K562 (cell line): ENCODE data around the gene AZU1. TPM values are rescaled to one million over a fixed set of nuclear protein-coding genes. Genes with fewer than 3 reads are reported as not detected.

ENCODE experiments used
- ARHGAP35 ChIP-seq: fragments of 450-650 bp; IDR thresholded peaks from 2 replicates; pipeline ENCODE4 v1.6.1; 2018; ENCODE audit not compliant: partially characterized antibody
- CBX1 ChIP-seq: sonication (generic); IDR thresholded peaks from 2 replicates; pipeline ENCODE4 v1.6.1; 2016; ENCODE audit warnings: antibody characterized with exemption, low read depth, mild to moderate bottlenecking
- CBX5 ChIP-seq: IDR thresholded peaks from 2 replicates; pipeline ENCODE4 v1.6.1; 2014; ENCODE audit warnings: low read depth, borderline replicate concordance
- FOXK1 ChIP-seq: sonication (generic); formaldehyde crosslinking; IDR thresholded peaks from 2 replicates; pipeline ENCODE4 v1.8.0; 2022; ENCODE audit warnings: missing genetic modification reagents, mild to moderate bottlenecking, borderline replicate concordance
- KLF6 ChIP-seq: fragments of 250-450 bp; sonication (Bioruptor Pico); IDR thresholded peaks from 2 replicates; pipeline ENCODE4 v1.4.0; 2020; ENCODE audit warnings: mild to moderate bottlenecking, moderate library complexity, borderline replicate concordance
- MCM3 ChIP-seq: fragments of 450-650 bp; IDR thresholded peaks from 2 replicates; pipeline ENCODE4 v1.6.1; 2016
- MED1 ChIP-seq: sonication (generic); formaldehyde crosslinking; IDR thresholded peaks from 2 replicates; pipeline ENCODE4 v1.8.1; 2023; ENCODE audit warnings: missing genetic modification reagents, borderline replicate concordance
- MLLT1 ChIP-seq, 2 experiments: fragments of 450-650 bp; IDR thresholded peaks; 2 replicates each; pipeline ENCODE4 v1.6.1; 2016
- MXI1 ChIP-seq: IDR thresholded peaks from 2 replicates; pipeline ENCODE4 v1.6.1; 2011; ENCODE audit warnings: low read depth, mild to moderate bottlenecking, improper control_type of control experiment, low read length
- NCOA6 ChIP-seq: fragments of 450-650 bp; IDR thresholded peaks from 2 replicates; pipeline ENCODE4 v1.6.1; 2017; ENCODE audit warnings: mild to moderate bottlenecking
- NFE2L1 ChIP-seq: fragments of 450-650 bp; IDR thresholded peaks from 2 replicates; pipeline ENCODE4 v1.6.1; 2016; ENCODE audit warnings: missing genetic modification characterization, low read depth, mild to moderate bottlenecking, missing compliant biosample characterization, moderate library complexity, borderline replicate concordance
- NFRKB ChIP-seq: fragments of 450-650 bp; IDR thresholded peaks from 2 replicates; pipeline ENCODE4 v1.6.1; 2016; ENCODE audit warnings: low read depth
- SMARCB1 ChIP-seq: IDR thresholded peaks from 2 replicates; pipeline ENCODE4 v1.6.1; 2011; ENCODE audit warnings: improper control_type of control experiment, low read depth; ENCODE audit not compliant: insufficient read length
- ZHX1 ChIP-seq: fragments of 150-350 bp; conservative IDR thresholded peaks from 2 replicates; pipeline ENCODE4 v1.6.1; 2014; ENCODE audit warnings: low read length
- ZNF146 ChIP-seq: IDR thresholded peaks from one replicate; pipeline ENCODE4 v1.6.1; 2018; ENCODE audit warnings: missing compliant biosample characterization; ENCODE audit not compliant: unreplicated experiment
- polyA plus RNA-seq, 8 experiments: library from polyadenylated mRNA; depleted of rRNA in 4 of 8; stranded (reverse) in 5 of 8; unstranded in 3 of 8; fragments of >200 nt; fragmentation: Nextera tagmentation in 2 of 8; fragmentation: Illumina TruSeq in 1 of 8; extraction: Ambion mirVana in 2 of 8; extraction: Trizol in 1 of 8; gene quantifications; 2 replicates each; pipeline versions ENCODE4 v1.2.1 to v1.2.3, GENCODE V29; 2011 to 2014; ENCODE audit warnings: inconsistent platforms in 1 of 8, missing spikeins in 1 of 8
- total RNA-seq, 7 experiments: library from RNA; depleted of rRNA in 6 of 7; stranded (reverse); fragments of >200 nt in 6 of 7; fragmentation: Illumina TruSeq in 2 of 7; extraction: Trizol in 2 of 7; gene quantifications; 2 replicates each; pipeline versions ENCODE4 v1.2.1 to v1.2.3, GENCODE V29; 2011 to 2021; ENCODE audit warnings: low replicate concordance in 1 of 7
- TF ChIP-seq, protein P1 (sequence below), 3 experiments: IDR thresholded peaks in 2 of 3; conservative IDR thresholded peaks in 1 of 3; 2 replicates each; pipeline ENCODE4 v1.5.1; 2011 to 2012; ENCODE audit warnings: low read length in 3 of 3, mild to moderate bottlenecking in 3 of 3, control low read depth in 2 of 3, improper control_type of control experiment in 1 of 3, inconsistent platforms in 1 of 3, low read depth in 1 of 3, mixed read lengths in 1 of 3, moderate library complexity in 1 of 3; ENCODE audit not compliant: insufficient read depth in 2 of 3
- TF ChIP-seq, protein P2 (sequence below): fragments of 250-450 bp; sonication (Bioruptor Pico); IDR thresholded peaks from 2 replicates; pipeline ENCODE4 v1.8.0; 2021; ENCODE audit warnings: mild to moderate bottlenecking, moderate library complexity
- TF ChIP-seq, protein P3 (sequence below): fragments of 450-650 bp; IDR thresholded peaks from 2 replicates; pipeline ENCODE4 v1.6.1; 2016

AZU1 gene
- total and polyA plus RNA-seq, 9 of the 15 experiments (the other 6 are each of a cell fraction or from before 2014, with no cell fraction given) = 0.29 to 1.9 (median 0.59) TPM; not detected in 3

DNA sequence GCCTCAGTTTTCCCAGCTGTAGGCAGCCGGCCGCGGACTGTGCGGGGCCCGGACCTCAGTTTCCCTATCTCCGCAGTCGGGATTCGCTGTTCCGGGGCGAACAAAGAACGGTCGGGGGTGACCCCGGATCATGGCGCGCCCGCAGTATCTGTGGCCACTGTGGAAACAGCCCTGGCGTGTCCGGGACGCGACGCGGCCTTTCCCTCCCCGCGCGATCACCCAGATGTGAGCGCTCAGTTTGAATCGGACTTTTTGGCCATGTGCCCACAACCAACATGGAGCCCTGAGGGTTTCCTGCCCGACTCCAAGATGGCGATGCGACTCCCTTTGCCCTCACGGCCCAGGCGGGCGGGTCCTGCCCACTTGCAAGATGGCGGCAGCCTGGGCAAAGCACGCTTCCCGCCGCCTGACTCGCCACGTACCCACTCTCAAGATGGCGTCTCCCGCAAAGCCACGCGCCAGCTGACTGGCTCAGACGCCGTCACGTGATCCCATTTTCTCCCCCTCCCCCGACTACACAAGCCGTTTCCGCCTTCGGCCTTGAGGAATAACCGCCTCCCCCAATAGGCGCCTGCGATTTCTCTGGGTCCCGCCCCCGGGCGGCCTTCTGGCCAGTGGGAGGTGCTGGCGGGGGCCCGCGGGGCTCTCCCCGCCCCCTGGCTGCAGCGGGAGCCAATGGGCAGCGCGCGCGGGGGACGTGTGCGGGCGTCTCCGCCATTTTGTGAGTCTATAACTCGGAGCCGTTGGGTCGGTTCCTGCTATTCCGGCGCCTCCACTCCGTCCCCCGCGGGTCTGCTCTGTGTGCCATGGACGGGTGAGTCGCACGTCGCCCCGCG, 30.7 kb upstream of the AZU1 start, which contains the start of gene PTBP1 (continued):
- TF ChIP-seq MCM3 = no peak
- TF ChIP-seq CBX5 = no peak
- no peak for TF ChIP-seq CBX1
- peak; percentile 93 for TF ChIP-seq ZHX1
- TF ChIP-seq NFE2L1 (tag) = no peak
- TF ChIP-seq, protein P1, sequence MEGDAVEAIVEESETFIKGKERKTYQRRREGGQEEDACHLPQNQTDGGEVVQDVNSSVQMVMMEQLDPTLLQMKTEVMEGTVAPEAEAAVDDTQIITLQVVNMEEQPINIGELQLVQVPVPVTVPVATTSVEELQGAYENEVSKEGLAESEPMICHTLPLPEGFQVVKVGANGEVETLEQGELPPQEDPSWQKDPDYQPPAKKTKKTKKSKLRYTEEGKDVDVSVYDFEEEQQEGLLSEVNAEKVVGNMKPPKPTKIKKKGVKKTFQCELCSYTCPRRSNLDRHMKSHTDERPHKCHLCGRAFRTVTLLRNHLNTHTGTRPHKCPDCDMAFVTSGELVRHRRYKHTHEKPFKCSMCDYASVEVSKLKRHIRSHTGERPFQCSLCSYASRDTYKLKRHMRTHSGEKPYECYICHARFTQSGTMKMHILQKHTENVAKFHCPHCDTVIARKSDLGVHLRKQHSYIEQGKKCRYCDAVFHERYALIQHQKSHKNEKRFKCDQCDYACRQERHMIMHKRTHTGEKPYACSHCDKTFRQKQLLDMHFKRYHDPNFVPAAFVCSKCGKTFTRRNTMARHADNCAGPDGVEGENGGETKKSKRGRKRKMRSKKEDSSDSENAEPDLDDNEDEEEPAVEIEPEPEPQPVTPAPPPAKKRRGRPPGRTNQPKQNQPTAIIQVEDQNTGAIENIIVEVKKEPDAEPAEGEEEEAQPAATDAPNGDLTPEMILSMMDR (IDR thresholded peaks at IDR 0.05 in 2 of 3, conservative IDR thresholded peaks at IDR 0.05 in 1 of 3; ENCODE audit: insufficient read depth in 2 of 3, low read depth in 1 of 3, low read length in 3 of 3) = peak in 2 of 3 experiments; percentile 8 to 10; a peak in 1 of 6 replicates
- no peak for TF ChIP-seq FOXK1 (CRISPR knock-in tag)
- TF ChIP-seq, protein P2, sequence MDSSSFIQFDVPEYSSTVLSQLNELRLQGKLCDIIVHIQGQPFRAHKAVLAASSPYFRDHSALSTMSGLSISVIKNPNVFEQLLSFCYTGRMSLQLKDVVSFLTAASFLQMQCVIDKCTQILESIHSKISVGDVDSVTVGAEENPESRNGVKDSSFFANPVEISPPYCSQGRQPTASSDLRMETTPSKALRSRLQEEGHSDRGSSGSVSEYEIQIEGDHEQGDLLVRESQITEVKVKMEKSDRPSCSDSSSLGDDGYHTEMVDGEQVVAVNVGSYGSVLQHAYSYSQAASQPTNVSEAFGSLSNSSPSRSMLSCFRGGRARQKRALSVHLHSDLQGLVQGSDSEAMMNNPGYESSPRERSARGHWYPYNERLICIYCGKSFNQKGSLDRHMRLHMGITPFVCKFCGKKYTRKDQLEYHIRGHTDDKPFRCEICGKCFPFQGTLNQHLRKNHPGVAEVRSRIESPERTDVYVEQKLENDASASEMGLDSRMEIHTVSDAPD (CRISPR knock-in tag) = no peak
- TF ChIP-seq MED1 (CRISPR knock-in tag) = no peak
- TF ChIP-seq ZNF146 (CRISPR knock-in tag) = no peak
- TF ChIP-seq KLF6 (CRISPR knock-in tag) = peak; percentile 95; the same call in 1 of the 2 replicates
- TF ChIP-seq MXI1 = peak; percentile 79
- TF ChIP-seq, protein P3, sequence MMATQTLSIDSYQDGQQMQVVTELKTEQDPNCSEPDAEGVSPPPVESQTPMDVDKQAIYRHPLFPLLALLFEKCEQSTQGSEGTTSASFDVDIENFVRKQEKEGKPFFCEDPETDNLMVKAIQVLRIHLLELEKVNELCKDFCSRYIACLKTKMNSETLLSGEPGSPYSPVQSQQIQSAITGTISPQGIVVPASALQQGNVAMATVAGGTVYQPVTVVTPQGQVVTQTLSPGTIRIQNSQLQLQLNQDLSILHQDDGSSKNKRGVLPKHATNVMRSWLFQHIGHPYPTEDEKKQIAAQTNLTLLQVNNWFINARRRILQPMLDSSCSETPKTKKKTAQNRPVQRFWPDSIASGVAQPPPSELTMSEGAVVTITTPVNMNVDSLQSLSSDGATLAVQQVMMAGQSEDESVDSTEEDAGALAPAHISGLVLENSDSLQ = peak; percentile 98
- no peak for TF ChIP-seq NCOA6
- no peak for TF ChIP-seq SMARCB1
- peak in 1 of 2 experiments; percentile 83; a peak in 1 of 4 replicates for TF ChIP-seq MLLT1 (IDR thresholded peaks at IDR 0.05)
- TF ChIP-seq ARHGAP35 = no peak
- peak; percentile 96; the same call in 1 of the 2 replicates for TF ChIP-seq NFRKB
